PC-9 (cell line): Measurements from ENCODE around the gene GLDN. TPM values are rescaled to one million over a fixed set of nuclear protein-coding genes. Genes with fewer than 3 reads are reported as not detected.

Experiments
- BruUV-seq: library from RNA; stranded (reverse); fragments of 400-500 nt; replicated peaks from 2 replicates; lab custom pipeline; 2021; lab: Mats Ljungman, UMichigan
- CTCF ChIA-PET: fragments of 300-600 bp; sonication (Branson Sonifier 250); formaldehyde crosslinking; loops from one replicate; lab custom pipeline; 2022; ENCODE audit warnings: antibody characterized with exemption; lab: Charles Lee
- POLR2A ChIA-PET: fragments of 300-600 bp; sonication (Branson Sonifier 250); formaldehyde crosslinking; loops from one replicate; lab custom pipeline; 2022; ENCODE audit warnings: antibody characterized with exemption; ENCODE audit not compliant: unreplicated experiment; lab: Charles Lee
- DNase-seq, 2 experiments: peaks; one replicate each; pipeline versions ENCODE4 v3.0.0 to v3.0.0-alpha.2; 2015 to 2022; ENCODE audit warnings: mixed read lengths in 1 of 2
- H2AFZ ChIP-seq: fragments of 200-600 bp; sonication (generic); 2 replicates; pipeline ENCODE4 v1.8.1; 2017; ENCODE audit warnings: antibody characterized with exemption
- H3F3A ChIP-seq: fragments of 200-600 bp; sonication (generic); 2 replicates; pipeline ENCODE4 v1.8.1; 2017; ENCODE audit warnings: antibody characterized with exemption, mild to moderate bottlenecking, low read depth; ENCODE audit not compliant: insufficient read depth
- H3K27ac ChIP-seq: fragments of 200-600 bp; sonication (generic); 2 replicates; pipeline ENCODE4 v1.6.1; 2016; ENCODE audit warnings: mixed run types
- H3K27me3 ChIP-seq: fragments of 200-600 bp; sonication (generic); 2 replicates; pipeline ENCODE4 v1.6.1; 2016; ENCODE audit warnings: low read depth, mixed run types; ENCODE audit not compliant: insufficient read depth
- H3K36me3 ChIP-seq: fragments of 200-600 bp; sonication (generic); 2 replicates; pipeline ENCODE4 v1.6.1; 2016; ENCODE audit warnings: low read depth, mixed run types
- H3K4me1 ChIP-seq: fragments of 200-600 bp; sonication (generic); replicated peaks from 2 replicates; pipeline ENCODE4 v1.6.1; 2016; ENCODE audit warnings: mixed run types; ENCODE audit not compliant: insufficient read depth
- H3K4me2 ChIP-seq: fragments of 200-600 bp; sonication (generic); 2 replicates; pipeline ENCODE4 v1.6.1; 2017; ENCODE audit warnings: mixed run types
- H3K4me3 ChIP-seq: fragments of 200-600 bp; sonication (generic); 2 replicates; pipeline ENCODE4 v1.6.1; 2016; ENCODE audit warnings: mixed run types
- H3K79me2 ChIP-seq: fragments of 200-600 bp; sonication (generic); 2 replicates; pipeline ENCODE4 v1.6.1; 2017; ENCODE audit warnings: low read depth, mixed run types
- H3K9me2 ChIP-seq: fragments of 200-600 bp; sonication (generic); 2 replicates; pipeline ENCODE4 v1.8.1; 2017; ENCODE audit warnings: mild to moderate bottlenecking; ENCODE audit not compliant: insufficient read depth
- H3K9me3 ChIP-seq: fragments of 200-600 bp; sonication (generic); 2 replicates; pipeline ENCODE4 v1.8.1; 2016; ENCODE audit warnings: low read depth; ENCODE audit not compliant: insufficient read depth
- H4K20me1 ChIP-seq: fragments of 200-600 bp; sonication (generic); 2 replicates; pipeline ENCODE4 v1.8.1; 2017; ENCODE audit not compliant: insufficient read depth
- CTCF ChIP-seq: fragments of 200-600 bp; sonication (generic); conservative IDR thresholded peaks from 2 replicates; pipeline ENCODE4 v1.6.1; 2017; ENCODE audit warnings: mixed run types, antibody characterized with exemption, mild to moderate bottlenecking, moderate library complexity
- EZH2 ChIP-seq: fragments of 200-600 bp; sonication (generic); IDR thresholded peaks from 2 replicates; pipeline ENCODE4 v1.8.0; 2017; ENCODE audit warnings: antibody characterized with exemption, low read depth
- intact Hi-C: fragments of 100-400 bp; cut with micrococcal nuclease; formaldehyde crosslinking; loops from one replicate; pipeline ENCODE4 v1.10.0; 2022; ENCODE audit not compliant: unreplicated experiment
- total RNA-seq: library from RNA; stranded (reverse); gene quantifications from 2 replicates; pipeline ENCODE4 v1.2.3, GENCODE V29; 2021

GLDN gene
- total RNA-seq, 1 experiment from 2014 or later, result not detected

- H3K9me3 ChIP-seq, result no peaks in the 10 kb centered on the region
- TF ChIP-seq EZH2 (no peak), CTCF (no peak)
- no peaks in the 10 kb centered on the region for H3K4me1 ChIP-seq
- H3K36me3 ChIP-seq, result no peaks in the 10 kb centered on the region
- intact Hi-C loops, result no loop called here
- POLR2A ChIA-PET, result no interaction called here
- CTCF ChIA-PET, result no interaction called here
- H3K27ac ChIP-seq, result no peak overlapping the region
- H3F3A ChIP-seq, result no peaks in the 10 kb centered on the region
- no peak for DNase-seq
- no peaks in the 10 kb centered on the region for H4K20me1 ChIP-seq
- H3K27me3 ChIP-seq, result no peaks in the 10 kb centered on the region
- no peaks in the 10 kb centered on the region for H3K9me2 ChIP-seq
- no peak overlapping the region for H3K4me3 ChIP-seq
- H3K79me2 ChIP-seq, result no peaks in the 10 kb centered on the region
- no TSS peak for BruUV-seq
- H3K4me2 ChIP-seq, result no peak overlapping the region
- H2AFZ ChIP-seq, result no peak overlapping the region
Observed at GRCh38 chr15:51390241-51390965, 48.9 kb downstream of the GLDN start.

- no peak overlapping the region for H3K4me2 ChIP-seq
- no TSS peak for BruUV-seq
Observed at GRCh38 chr15:51390966-51391422, 49.5 kb downstream of the GLDN start.

GRCh38 chr15:51396921-51397320 is 55.5 kb downstream of the GLDN start:
- Histone ChIP-seq H3K9me3 (no peaks in the 10 kb centered on the region), H3K79me2 (no peaks in the 10 kb centered on the region), H3K4me3 (no peak overlapping the region), H3K9me2 (no peaks in the 10 kb centered on the region), H3K27me3 (peaks cover 18% of the 10 kb centered on the region; the same call in 1 of the 2 replicates), H2AFZ (no peak overlapping the region), H3K36me3 (no peaks in the 10 kb centered on the region), H3K4me1 (no peaks in the 10 kb centered on the region), H3K27ac (no peak overlapping the region), H3K4me2 (no peak overlapping the region), H4K20me1 (no peaks in the 10 kb centered on the region), H3F3A (no peaks in the 10 kb centered on the region)
- intact Hi-C loops, result no loop called here
- BruUV-seq, result no TSS peak
- POLR2A ChIA-PET, result no interaction called here
- CTCF ChIA-PET, result no interaction called here
- no peak for DNase-seq
- no peak for TF ChIP-seq CTCF
- no peak for TF ChIP-seq EZH2

More at GRCh38 chr15:51390966-51391422, 49.5 kb downstream of the GLDN start:
- no peak overlapping the region for H3K4me3 ChIP-seq
- no peak overlapping the region for H2AFZ ChIP-seq
- no peaks in the 10 kb centered on the region for H4K20me1 ChIP-seq
- no peaks in the 10 kb centered on the region for H3K4me1 ChIP-seq
- no peaks in the 10 kb centered on the region for H3F3A ChIP-seq
- TF ChIP-seq CTCF (no peak), EZH2 (no peak)
- intact Hi-C loops, result no loop called here
- ChIA-PET POLR2A (no interaction called here), CTCF (no interaction called here)
- H3K27me3 ChIP-seq, result no peaks in the 10 kb centered on the region
- no peak overlapping the region for H3K27ac ChIP-seq
- H3K36me3 ChIP-seq, result no peaks in the 10 kb centered on the region
- no peaks in the 10 kb centered on the region for H3K79me2 ChIP-seq
- H3K9me2 ChIP-seq, result no peaks in the 10 kb centered on the region
- H3K9me3 ChIP-seq, result no peaks in the 10 kb centered on the region
- DNase-seq, result no peak
